Smooth muscle cell (in vitro differentiated cells): ENCODE measurements around the gene DOCK4. TPM values are rescaled to one million over a fixed set of nuclear protein-coding genes. Genes with fewer than 3 reads are reported as not detected.

Experiments used
- DNase-seq: peaks from one replicate; lab custom pipeline; 2025; ENCODE audit not compliant: unreplicated experiment; lab: John Stamatoyannopoulos, UW
- H2AFZ ChIP-seq: fragments of 200-600 bp; sonication (generic); 2 replicates; pipeline ENCODE4 v1.6.0; 2016; ENCODE audit warnings: antibody characterized with exemption, low read depth, mild to moderate bottlenecking
- H3F3A ChIP-seq: fragments of 200-600 bp; sonication (generic); 2 replicates; pipeline ENCODE4 v1.6.0; 2017; ENCODE audit warnings: antibody characterized with exemption, low read depth
- H3K27ac ChIP-seq: fragments of 200-600 bp; sonication (generic); 2 replicates; pipeline ENCODE4 v1.5.1; 2016; ENCODE audit warnings: low read depth, mild to moderate bottlenecking
- H3K27me3 ChIP-seq: fragments of 200-600 bp; sonication (generic); 2 replicates; pipeline ENCODE4 v1.6.1; 2016; ENCODE audit warnings: low read depth, mild to moderate bottlenecking
- H3K36me3 ChIP-seq: fragments of 200-600 bp; sonication (generic); 2 replicates; pipeline ENCODE4 v1.5.1; 2016; ENCODE audit warnings: low read depth
- H3K4me1 ChIP-seq: fragments of 200-600 bp; sonication (generic); 2 replicates; pipeline ENCODE4 v1.5.1; 2016; ENCODE audit warnings: low read depth
- H3K4me2 ChIP-seq: fragments of 200-600 bp; sonication (generic); 2 replicates; pipeline ENCODE4 v1.6.0; 2016; ENCODE audit warnings: mild to moderate bottlenecking
- H3K4me3 ChIP-seq: fragments of 200-600 bp; sonication (generic); 2 replicates; pipeline ENCODE4 v1.5.1; 2016; ENCODE audit warnings: mild to moderate bottlenecking
- H3K79me2 ChIP-seq: fragments of 200-600 bp; sonication (generic); 2 replicates; pipeline ENCODE4 v1.6.0; 2016; ENCODE audit warnings: low read depth, mild to moderate bottlenecking
- H3K9ac ChIP-seq: fragments of 200-600 bp; sonication (generic); 2 replicates; pipeline ENCODE4 v1.6.0; 2016; ENCODE audit warnings: low read depth
- H3K9me3 ChIP-seq: fragments of 200-600 bp; sonication (generic); replicated peaks from 2 replicates; pipeline ENCODE4 v1.5.1; 2016; ENCODE audit warnings: low read depth
- H4K20me1 ChIP-seq: fragments of 200-600 bp; sonication (generic); 2 replicates; pipeline ENCODE4 v1.6.0; 2016; ENCODE audit warnings: low read depth
- CTCF ChIP-seq: fragments of 200-600 bp; sonication (generic); IDR thresholded peaks from 2 replicates; pipeline ENCODE4 v1.5.1; 2017; ENCODE audit warnings: borderline replicate concordance, mild to moderate bottlenecking, antibody characterized with exemption; ENCODE audit not compliant: insufficient read depth, poor library complexity, severe bottlenecking
- WGBS: methylation state at CpG from one replicate; pipeline ENCODE4 v1.1.7; 2016; ENCODE audit warnings: low lambda C conversion rate; 5-methylcytosine and 5-hydroxymethylcytosine counted together
- polyA plus RNA-seq: library from polyadenylated mRNA; unstranded; fragments of >200 nt; fragmentation: Nextera tagmentation; extraction: Ambion mirVana; gene quantifications from 2 replicates; pipeline ENCODE4 v1.2.1, GENCODE V29; 2016
- total RNA-seq: library from RNA; depleted of rRNA; stranded (reverse); fragments of >200 nt; gene quantifications from 2 replicates; pipeline ENCODE4 v1.2.3, GENCODE V29; 2014

The DOCK4 gene
- total and polyA plus RNA-seq, 2 experiments from 2014 or later, result 7.4 to 20.5 TPM

GRCh38 chr7:111873963-111874690 is 332.1 kb downstream of the DOCK4 start:
- H3K4me1 ChIP-seq, result peaks cover 10% of the 10 kb centered on the region
- H3K9ac ChIP-seq, result no peak overlapping the region
- no peak for TF ChIP-seq CTCF
- H4K20me1 ChIP-seq, result no peaks in the 10 kb centered on the region
- H3K4me3 ChIP-seq, result no peak overlapping the region
- H3K9me3 ChIP-seq, result no peaks in the 10 kb centered on the region
- no peak overlapping the region for H3K27ac ChIP-seq
- no peak overlapping the region for H2AFZ ChIP-seq
- H3K79me2 ChIP-seq, result no peaks in the 10 kb centered on the region
- peak overlapping the region; percentile 13 for H3K4me2 ChIP-seq
- WGBS, result 51% methylated on average over 2 of the region's 2 CpGs
- no peaks in the 10 kb centered on the region for H3K36me3 ChIP-seq
- DNase-seq, result no peak
- no peaks in the 10 kb centered on the region for H3K27me3 ChIP-seq
- no peaks in the 10 kb centered on the region for H3F3A ChIP-seq

GRCh38 chr7:111873326-111873646 is 332.9 kb downstream of the DOCK4 start:
- H3K27ac ChIP-seq, result no peak overlapping the region
- no peaks in the 10 kb centered on the region for H3K9me3 ChIP-seq
- WGBS, result 55% methylated on average over 8 of the region's 8 CpGs
- H3K4me1 ChIP-seq, result peaks cover 10% of the 10 kb centered on the region
- H3K9ac ChIP-seq, result no peak overlapping the region
- DNase-seq, result no peak
- H3K4me3 ChIP-seq, result no peak overlapping the region
- H3K79me2 ChIP-seq, result no peaks in the 10 kb centered on the region
- no peaks in the 10 kb centered on the region for H3K36me3 ChIP-seq
- H2AFZ ChIP-seq, result no peak overlapping the region
- H3K4me2 ChIP-seq, result peak overlapping the region; percentile 13
- H4K20me1 ChIP-seq, result no peaks in the 10 kb centered on the region
- TF ChIP-seq CTCF, result no peak
- no peaks in the 10 kb centered on the region for H3F3A ChIP-seq
- H3K27me3 ChIP-seq, result no peaks in the 10 kb centered on the region

- no peak overlapping the region for H3K9ac ChIP-seq
- no peaks in the 10 kb centered on the region for H3F3A ChIP-seq
- H3K27me3 ChIP-seq, result no peaks in the 10 kb centered on the region
- WGBS, result 86% methylated on average over 4 of the region's 4 CpGs
- H3K4me3 ChIP-seq, result no peak overlapping the region
- no peak overlapping the region for H3K27ac ChIP-seq
- no peaks in the 10 kb centered on the region for H3K36me3 ChIP-seq
- DNase-seq, result no peak
- no peak for TF ChIP-seq CTCF
- no peaks in the 10 kb centered on the region for H3K79me2 ChIP-seq
- no peak overlapping the region for H2AFZ ChIP-seq
- no peak overlapping the region for H3K4me2 ChIP-seq
- H3K4me1 ChIP-seq, result peaks cover 10% of the 10 kb centered on the region
- H4K20me1 ChIP-seq, result no peaks in the 10 kb centered on the region
- no peaks in the 10 kb centered on the region for H3K9me3 ChIP-seq
Measured at GRCh38 chr7:111872450-111873325, 333.5 kb downstream of the DOCK4 start.
